Stimulated activated naive CD8-positive, alpha-beta T cell treated with anti-CD3 and anti-CD28 coated beads, Interleukin-15, amount 100 ng/mL, for 72 hours (primary cell): ENCODE measurements around the gene DUSP7.

Experiments used
- ATAC-seq: fragments of 150-1000 bp; cut with Tn5 transposase; 2 replicates; pipeline ENCODE4 v1.10.0; 2021; ENCODE audit warnings: mild to moderate bottlenecking, moderate library complexity
- DNase-seq, 2 donors: peaks; one replicate each; pipeline ENCODE4 v3.0.0; 2021 to 2022
- H3K27ac Mint-ChIP-seq, 2 donors: one replicate each; pipeline ENCODE4 v1.8.0; 2022; ENCODE audit warnings: mild to moderate bottlenecking in 2 of 2, mixed read lengths in 2 of 2, moderate library complexity in 2 of 2
- H3K27me3 Mint-ChIP-seq: one replicate; pipeline ENCODE4 v1.8.0; 2022; ENCODE audit warnings: mixed read lengths
- H3K4me1 Mint-ChIP-seq: one replicate; pipeline ENCODE4 v1.8.0; 2022; ENCODE audit warnings: mild to moderate bottlenecking, mixed read lengths
- H3K4me3 Mint-ChIP-seq, 2 donors: one replicate each; pipeline ENCODE4 v1.8.0; 2022; ENCODE audit warnings: mild to moderate bottlenecking in 2 of 2, mixed read lengths in 2 of 2, moderate library complexity in 1 of 2
- H3K9me3 Mint-ChIP-seq, 2 donors: one replicate each; pipeline ENCODE4 v1.8.0; 2022; ENCODE audit warnings: mixed read lengths in 2 of 2

DUSP7 gene

GRCh38 chr3:52090131-52090932 lies 34.0 kb upstream of the DUSP7 start:
- no peaks in the 10 kb centered on the region for H3K27me3 Mint-ChIP-seq
- no peak for ATAC-seq
- DNase-seq, result no peak
- H3K27ac Mint-ChIP-seq, result no peak overlapping the region
- peaks cover 28% of the 10 kb centered on the region for H3K4me1 Mint-ChIP-seq
- H3K4me3 Mint-ChIP-seq, result no peak overlapping the region
- H3K9me3 Mint-ChIP-seq, result no peaks in the 10 kb centered on the region

GRCh38 chr3:52089691-52090090 lies 33.3 kb upstream of the DUSP7 start:
- Mint-ChIP-seq H3K4me3 (no peak overlapping the region), H3K4me1 (peaks cover 35% of the 10 kb centered on the region), H3K27ac (peak overlapping the region in 1 of 2 donors; percentile 35), H3K9me3 (no peaks in the 10 kb centered on the region), H3K27me3 (no peaks in the 10 kb centered on the region)
- DNase-seq (no peak), ATAC-seq (no peak)

- H3K27me3 Mint-ChIP-seq, result no peaks in the 10 kb centered on the region
- peak overlapping the region in 1 of 2 donors; percentile 33 for H3K27ac Mint-ChIP-seq
- DNase-seq, result no peak
- H3K9me3 Mint-ChIP-seq, result no peaks in the 10 kb centered on the region
- H3K4me1 Mint-ChIP-seq, result peaks cover 36% of the 10 kb centered on the region
- H3K4me3 Mint-ChIP-seq, result no peak overlapping the region
- ATAC-seq, result no peak
These were observed 32.3 kb upstream of the DUSP7 start for GRCh38 chr3:52088445-52089367.

GRCh38 chr3:52087731-52088130 lies 31.4 kb upstream of the DUSP7 start:
- peaks cover 36% of the 10 kb centered on the region for H3K4me1 Mint-ChIP-seq
- peak overlapping the region; percentile 19 to 29 for H3K4me3 Mint-ChIP-seq
- peak overlapping the region in 1 of 2 donors; percentile 50 for H3K27ac Mint-ChIP-seq
- ATAC-seq (no peak), DNase-seq (no peak)
- H3K27me3 Mint-ChIP-seq, result no peaks in the 10 kb centered on the region
- H3K9me3 Mint-ChIP-seq, result no peaks in the 10 kb centered on the region

- Mint-ChIP-seq H3K4me1 (peaks cover 36% of the 10 kb centered on the region), H3K4me3 (peak overlapping the region; percentile 29 to 49), H3K27ac (peak overlapping the region; percentile 77 to 79), H3K27me3 (no peaks in the 10 kb centered on the region), H3K9me3 (no peaks in the 10 kb centered on the region)
- DNase-seq, result no peak
- peak; percentile 11 for ATAC-seq
These were observed 30.7 kb upstream of the DUSP7 start for GRCh38 chr3:52086976-52087663.

GRCh38 chr3:52086461-52086860 lies 30.1 kb upstream of the DUSP7 start:
- Mint-ChIP-seq H3K4me1 (peaks cover 36% of the 10 kb centered on the region), H3K27me3 (no peaks in the 10 kb centered on the region), H3K27ac (peak overlapping the region; percentile 77), H3K9me3 (no peaks in the 10 kb centered on the region), H3K4me3 (peak overlapping the region; percentile 49 to 58)
- DNase-seq (peak in 1 of 2 donors; percentile 21), ATAC-seq (peak; percentile 44)

- Mint-ChIP-seq H3K27ac (peak overlapping the region; percentile 77), H3K4me1 (peaks cover 36% of the 10 kb centered on the region), H3K27me3 (no peaks in the 10 kb centered on the region), H3K4me3 (peak overlapping the region; percentile 49 to 58), H3K9me3 (no peaks in the 10 kb centered on the region)
- DNase-seq (peak; percentile 30 to 73), ATAC-seq (peak; percentile 83)
These were observed 29.4 kb upstream of the DUSP7 start for GRCh38 chr3:52085681-52086282.

GRCh38 chr3:52084954-52085680 lies 28.7 kb upstream of the DUSP7 start:
- DNase-seq (no peak), ATAC-seq (no peak)
- peak overlapping the region in 1 of 2 donors; percentile 58 for H3K4me3 Mint-ChIP-seq
- H3K9me3 Mint-ChIP-seq, result no peaks in the 10 kb centered on the region
- H3K4me1 Mint-ChIP-seq, result peaks cover 36% of the 10 kb centered on the region
- peak overlapping the region in 1 of 2 donors; percentile 77 for H3K27ac Mint-ChIP-seq
- no peaks in the 10 kb centered on the region for H3K27me3 Mint-ChIP-seq

- Mint-ChIP-seq H3K4me1 (peaks cover 36% of the 10 kb centered on the region), H3K27ac (no peak overlapping the region), H3K27me3 (no peaks in the 10 kb centered on the region), H3K9me3 (no peaks in the 10 kb centered on the region), H3K4me3 (no peak overlapping the region)
- ATAC-seq (no peak), DNase-seq (no peak)
These were observed 28.0 kb upstream of the DUSP7 start for GRCh38 chr3:52084216-52084945.

- ATAC-seq, result no peak
- peaks cover 36% of the 10 kb centered on the region for H3K4me1 Mint-ChIP-seq
These were observed 27.3 kb upstream of the DUSP7 start for GRCh38 chr3:52083556-52084087.

GRCh38 chr3:52082951-52083350 lies 26.6 kb upstream of the DUSP7 start:
- DNase-seq (no peak), ATAC-seq (no peak)
- Mint-ChIP-seq H3K9me3 (no peaks in the 10 kb centered on the region), H3K27ac (no peak overlapping the region), H3K4me1 (peaks cover 34% of the 10 kb centered on the region), H3K4me3 (no peak overlapping the region), H3K27me3 (no peaks in the 10 kb centered on the region)

More at GRCh38 chr3:52083556-52084087, 27.3 kb upstream of the DUSP7 start:
- H3K27me3 Mint-ChIP-seq, result no peaks in the 10 kb centered on the region
- no peak overlapping the region for H3K27ac Mint-ChIP-seq
- no peaks in the 10 kb centered on the region for H3K9me3 Mint-ChIP-seq
- DNase-seq, result no peak
- H3K4me3 Mint-ChIP-seq, result no peak overlapping the region

GRCh38 chr3:52080830-52081719 lies 24.7 kb upstream of the DUSP7 start:
- no peak for ATAC-seq
- peak overlapping the region in 1 of 2 donors; percentile 79 for H3K27ac Mint-ChIP-seq
- H3K4me1 Mint-ChIP-seq, result peaks cover 15% of the 10 kb centered on the region
- DNase-seq, result no peak
- H3K4me3 Mint-ChIP-seq, result no peak overlapping the region
- no peaks in the 10 kb centered on the region for H3K27me3 Mint-ChIP-seq
- no peaks in the 10 kb centered on the region for H3K9me3 Mint-ChIP-seq

- Mint-ChIP-seq H3K9me3 (no peaks in the 10 kb centered on the region), H3K4me1 (peaks cover 4% of the 10 kb centered on the region), H3K4me3 (no peak overlapping the region), H3K27me3 (no peaks in the 10 kb centered on the region), H3K27ac (no peak overlapping the region)
- ATAC-seq (no peak), DNase-seq (no peak)
These were observed 23.6 kb upstream of the DUSP7 start for GRCh38 chr3:52079958-52080357.
